ENCODE data around the gene ZBTB46.

The ZBTB46 gene

DNA sequence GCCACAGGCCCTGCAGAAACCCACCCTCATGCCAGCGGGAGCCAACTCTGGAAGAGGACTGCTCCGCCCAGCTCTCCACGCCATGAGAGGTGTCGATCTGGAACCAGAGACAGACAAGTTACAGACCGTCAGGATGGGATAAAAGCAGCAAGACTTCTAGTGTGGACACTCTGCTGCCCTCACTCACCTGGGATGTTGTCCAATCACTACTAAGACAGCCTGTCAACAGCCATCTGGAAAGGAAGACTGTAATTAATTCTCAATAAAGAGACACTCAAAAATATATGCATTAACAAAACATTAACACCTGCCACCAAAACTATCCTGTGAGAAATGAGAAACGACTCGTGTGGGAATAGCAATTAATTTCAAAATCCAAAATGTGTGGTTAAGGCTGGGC is 63.2 kb downstream of the ZBTB46 start:
- DNase-seq (ENCODE audit: low spot score): no peak
- TF ChIP-seq, protein P1, sequence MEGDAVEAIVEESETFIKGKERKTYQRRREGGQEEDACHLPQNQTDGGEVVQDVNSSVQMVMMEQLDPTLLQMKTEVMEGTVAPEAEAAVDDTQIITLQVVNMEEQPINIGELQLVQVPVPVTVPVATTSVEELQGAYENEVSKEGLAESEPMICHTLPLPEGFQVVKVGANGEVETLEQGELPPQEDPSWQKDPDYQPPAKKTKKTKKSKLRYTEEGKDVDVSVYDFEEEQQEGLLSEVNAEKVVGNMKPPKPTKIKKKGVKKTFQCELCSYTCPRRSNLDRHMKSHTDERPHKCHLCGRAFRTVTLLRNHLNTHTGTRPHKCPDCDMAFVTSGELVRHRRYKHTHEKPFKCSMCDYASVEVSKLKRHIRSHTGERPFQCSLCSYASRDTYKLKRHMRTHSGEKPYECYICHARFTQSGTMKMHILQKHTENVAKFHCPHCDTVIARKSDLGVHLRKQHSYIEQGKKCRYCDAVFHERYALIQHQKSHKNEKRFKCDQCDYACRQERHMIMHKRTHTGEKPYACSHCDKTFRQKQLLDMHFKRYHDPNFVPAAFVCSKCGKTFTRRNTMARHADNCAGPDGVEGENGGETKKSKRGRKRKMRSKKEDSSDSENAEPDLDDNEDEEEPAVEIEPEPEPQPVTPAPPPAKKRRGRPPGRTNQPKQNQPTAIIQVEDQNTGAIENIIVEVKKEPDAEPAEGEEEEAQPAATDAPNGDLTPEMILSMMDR (IDR thresholded peaks at IDR 0.05): no peak

DNA sequence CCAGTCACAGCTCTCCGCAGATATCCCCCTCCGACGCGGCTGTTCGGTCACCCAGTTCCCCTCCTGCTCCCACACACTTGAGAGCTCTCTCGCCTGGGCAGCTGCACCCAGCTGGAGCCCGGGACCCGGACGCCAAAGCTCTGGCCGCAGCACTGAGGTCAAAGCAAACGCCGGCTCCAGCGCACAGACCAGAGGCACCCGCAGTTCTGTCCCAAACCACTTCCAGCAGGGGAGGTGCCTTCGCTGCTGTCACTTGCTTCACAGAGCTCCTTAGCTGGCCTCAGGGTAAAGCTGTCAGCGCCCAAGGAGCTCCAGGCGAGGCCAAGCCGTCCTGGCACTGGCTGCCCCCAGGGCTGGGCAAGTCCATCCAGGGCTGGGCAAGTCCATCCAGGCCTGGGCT is 63.6 kb downstream of the ZBTB46 start:
- no peak overlapping the region for H3K4me3 ChIP-seq
- TF ChIP-seq, protein P1 (IDR thresholded peaks at IDR 0.05): no peak
- no peak for DNase-seq (ENCODE audit: low spot score)
- no peak overlapping the region for H3K27ac ChIP-seq

More for the DNA sequence above, 63.2 kb downstream of the ZBTB46 start:
- Histone ChIP-seq H3K4me3 (no peak overlapping the region), H3K27ac (no peak overlapping the region)

- TF ChIP-seq, protein P1 (IDR thresholded peaks at IDR 0.05): no peak
- Histone ChIP-seq H3K4me3 (no peak overlapping the region), H3K27ac (no peak overlapping the region)
- DNase-seq (ENCODE audit: low spot score): no peak
Observed at GRCh38 chr20:63766695-63767426, 64.2 kb downstream of the ZBTB46 start.

DNA sequence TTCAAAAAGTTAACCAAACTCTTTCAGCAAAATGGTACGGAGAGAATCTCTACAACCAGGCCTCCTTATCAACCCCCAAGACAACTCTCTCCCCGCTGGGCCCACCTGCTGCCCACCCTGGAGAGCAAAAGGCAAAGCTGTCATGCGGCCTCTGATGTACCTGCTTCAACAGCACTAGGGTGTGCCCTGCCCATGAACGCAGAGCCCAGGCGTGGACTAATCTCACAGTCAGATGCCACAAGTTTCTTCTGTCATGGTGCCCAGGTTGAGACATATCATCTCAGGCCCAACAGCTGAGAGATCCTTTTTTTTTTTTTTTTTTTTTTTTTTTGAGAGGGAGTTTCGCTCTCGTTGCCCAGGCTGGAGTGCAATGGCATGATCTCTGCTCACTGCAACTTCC is 65.2 kb downstream of the ZBTB46 start:
- H3K27ac ChIP-seq: no peak overlapping the region
- H3K4me3 ChIP-seq: no peak overlapping the region
- TF ChIP-seq, protein P1 (IDR thresholded peaks at IDR 0.05): no peak
- no peak for DNase-seq (ENCODE audit: low spot score)

DNA sequence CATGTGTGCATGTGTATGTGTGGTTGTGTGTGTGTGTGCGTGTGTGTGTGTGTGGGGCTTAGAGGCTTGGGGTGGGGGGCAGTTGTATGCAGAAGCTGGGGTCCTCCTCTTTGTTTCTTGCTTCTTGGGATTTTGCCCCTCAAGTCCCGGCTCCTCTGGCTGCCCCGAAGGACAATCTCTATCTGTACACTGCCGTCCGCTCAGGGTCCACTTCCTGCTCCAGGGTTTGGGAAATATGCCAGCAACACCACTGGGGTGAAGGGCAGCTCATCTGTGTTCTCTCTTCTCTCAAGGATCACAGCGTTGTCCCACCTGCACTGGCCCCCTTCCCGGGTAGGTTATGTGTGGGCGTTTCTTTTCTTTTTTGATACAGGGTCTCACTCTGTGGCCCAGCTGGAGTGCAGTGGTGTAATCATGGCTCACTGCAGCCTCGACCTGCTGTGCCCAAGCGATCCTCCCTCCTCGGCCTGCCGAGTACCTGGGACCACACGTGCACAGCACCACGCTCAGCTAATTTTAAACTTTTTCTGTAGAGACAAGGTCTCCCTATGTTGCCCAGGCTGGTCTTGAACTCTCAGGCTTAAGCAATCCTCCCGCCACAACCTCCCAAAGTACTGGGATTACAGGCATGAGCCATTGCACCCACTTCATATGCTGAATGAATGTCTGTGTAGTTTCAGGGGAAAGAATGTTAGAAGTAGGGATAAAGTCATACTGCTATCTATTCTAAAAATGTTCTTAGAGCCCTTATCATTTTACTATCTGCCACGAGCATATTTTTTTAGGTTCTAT is 65.8 kb downstream of the ZBTB46 start:
- TF ChIP-seq, protein P1 (IDR thresholded peaks at IDR 0.05): no peak
- Histone ChIP-seq H3K4me3 (no peak overlapping the region), H3K27ac (no peak overlapping the region)
- no peak for DNase-seq (ENCODE audit: low spot score)

DNA sequence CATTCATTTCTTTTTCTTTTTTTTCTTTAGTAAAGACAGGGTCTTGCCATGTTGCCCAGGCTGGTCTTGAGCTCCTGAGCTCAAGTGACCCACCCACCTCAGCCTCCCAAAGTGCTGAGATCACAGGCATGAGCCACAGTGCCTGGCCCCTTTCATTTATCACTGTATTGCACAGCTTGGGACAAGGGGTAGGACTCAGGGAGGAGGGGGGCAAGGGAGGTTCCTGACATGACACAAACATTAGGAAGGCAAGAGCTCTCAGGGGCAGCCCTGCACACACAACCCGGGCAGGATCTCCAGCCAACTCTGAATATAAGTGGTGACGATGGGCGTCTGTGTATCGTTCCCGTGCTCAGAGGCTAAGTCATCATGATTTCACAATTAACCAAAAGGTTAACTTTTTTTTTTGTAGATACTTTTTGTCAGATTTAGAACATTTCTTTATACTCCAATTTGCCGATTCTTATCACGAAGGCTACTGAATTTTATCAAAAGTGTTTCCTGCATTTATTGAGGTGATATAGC is 71.6 kb downstream of the ZBTB46 start:
- Histone ChIP-seq H3K27ac (no peak overlapping the region), H3K4me3 (no peak overlapping the region)
- DNase-seq (ENCODE audit: low spot score): no peak
- TF ChIP-seq, protein P1 (IDR thresholded peaks at IDR 0.05): no peak
